K562 (cell line): Measurements from ENCODE around the gene RAB3IP. TPM values are rescaled to one million over a fixed set of nuclear protein-coding genes. Genes with fewer than 3 reads are reported as not detected.

Experiments
- ATAC-seq: fragments of 200-7000 bp; cut with Tn5 transposase; 3 replicates; pipeline ENCODE4 v1.9.1; 2020; ENCODE audit warnings: moderate library complexity
- BruUV-seq: library from RNA; stranded (reverse); fragments of 400-500 nt; replicated peaks from 2 replicates; lab custom pipeline; 2021; lab: Mats Ljungman, UMichigan
- CTCF ChIA-PET: fragments of 300-600 bp; formaldehyde crosslinking; extraction: SDS; loops from one replicate; lab custom pipeline; 2021; ENCODE audit warnings: low intra/inter-chr PET ratio; lab: Yijun Ruan, JAX
- POLR2A ChIA-PET: fragments of 300-600, 350-650 bp; sonication (Branson Sonifier 250); formaldehyde crosslinking; extraction: SDS; loops from one replicate; lab custom pipeline; 2021; ENCODE audit warnings: antibody characterized with exemption, inconsistent platforms; lab: Yijun Ruan, JAX
- DNase-seq, 4 experiments: peaks; one replicate each; pipeline versions ENCODE4 v3.0.0 to v3.0.0-alpha.2; 2011 to 2018; ENCODE audit warnings: low spot score in 3 of 4, mixed read lengths in 3 of 4; ENCODE audit errors: extremely low read depth in 1 of 4
- FAIRE-seq: peaks from 2 replicates; lab custom pipeline; 2011; peaks lifted over from hg19 to GRCh38; lab: Jason Lieb, UNC
- H2AFZ ChIP-seq: 2 replicates; pipeline ENCODE4 v1.6.0; 2011; ENCODE audit warnings: low read depth, low read length, control low read depth, inconsistent platforms
- H3K27ac ChIP-seq: fragments of 200-600 bp; 3 replicates; pipeline ENCODE4 v1.8.0; 2011; ENCODE audit warnings: low read depth, mild to moderate bottlenecking, control low read depth, inconsistent platforms, low read length, moderate library complexity, mixed read lengths; ENCODE audit errors: extremely low read depth
- H3K27me3 ChIP-seq, 2 experiments: fragments of 300-600 bp in 1 of 2; 2 replicates in 1 of 2; 3 replicates in 1 of 2; pipeline versions ENCODE4 v1.6.0 to v1.8.0; 2011; ENCODE audit warnings: inconsistent platforms in 2 of 2, low read length in 2 of 2, mild to moderate bottlenecking in 1 of 2, mixed read lengths in 1 of 2, moderate library complexity in 1 of 2; ENCODE audit not compliant: control insufficient read depth in 2 of 2, insufficient read depth in 2 of 2
- H3K36me3 ChIP-seq: fragments of 300-600 bp; 3 replicates; pipeline ENCODE4 v1.8.0; 2011; ENCODE audit warnings: mild to moderate bottlenecking, low read length, inconsistent platforms; ENCODE audit not compliant: control insufficient read depth, insufficient read depth
- H3K4me1 ChIP-seq, 2 experiments: fragments of 200-600 bp in 1 of 2; replicated peaks in 1 of 2; 2 replicates in 1 of 2; 3 replicates in 1 of 2; pipeline versions ENCODE4 v1.5.1 to v1.8.0; 2011; ENCODE audit warnings: inconsistent platforms in 2 of 2, low read length in 2 of 2, mild to moderate bottlenecking in 1 of 2, mixed read lengths in 1 of 2, moderate library complexity in 1 of 2; ENCODE audit not compliant: control insufficient read depth in 2 of 2, insufficient read depth in 2 of 2
- H3K4me2 ChIP-seq: 2 replicates; pipeline ENCODE4 v1.6.1; 2011; ENCODE audit warnings: low read length, control low read depth, inconsistent platforms, mixed read lengths; ENCODE audit not compliant: insufficient read depth
- H3K4me3 ChIP-seq: fragments of 200-600 bp; sonication (generic), shearing (Covaris generic); 2 replicates; pipeline ENCODE4 v1.5.1; 2016; ENCODE audit warnings: control low read depth, inconsistent platforms
- H3K79me2 ChIP-seq: fragments of 200-600 bp; 3 replicates; pipeline ENCODE4 v1.8.0; 2011; ENCODE audit warnings: low read length, inconsistent platforms; ENCODE audit not compliant: control insufficient read depth, insufficient read depth
- H3K9ac ChIP-seq, 2 experiments: 2 replicates each; pipeline versions ENCODE4 v1.6.0 to v1.6.1; 2011; ENCODE audit warnings: low read depth in 2 of 2, low read length in 2 of 2, control low read depth in 1 of 2, inconsistent platforms in 1 of 2, mild to moderate bottlenecking in 1 of 2, mixed read lengths in 1 of 2; ENCODE audit not compliant: insufficient read depth in 1 of 2
- H3K9me1 ChIP-seq: one replicate; pipeline ENCODE4 v1.6.0; 2011; ENCODE audit warnings: inconsistent platforms, mild to moderate bottlenecking, low read length, moderate library complexity; ENCODE audit not compliant: control insufficient read depth, insufficient read depth
- H3K9me3 ChIP-seq: replicated peaks from 2 replicates; pipeline ENCODE4 v1.5.1; 2011; ENCODE audit warnings: low read depth, low read length, inconsistent platforms; ENCODE audit not compliant: control insufficient read depth, insufficient read depth
- H4K20me1 ChIP-seq: replicated peaks from 2 replicates; pipeline ENCODE4 v1.6.1; 2011; ENCODE audit warnings: low read length, inconsistent platforms, mixed read lengths; ENCODE audit not compliant: control insufficient read depth, insufficient read depth
- ADNP ChIP-seq: fragments of 200-800 bp; sonication (Bioruptor generic); IDR thresholded peaks from 2 replicates; pipeline ENCODE4 v1.6.1; 2016; ENCODE audit warnings: missing genetic modification characterization, missing compliant biosample characterization
- BRF1 ChIP-seq: IDR thresholded peaks from 3 replicates; pipeline ENCODE4 v1.6.1; 2011; ENCODE audit warnings: borderline replicate concordance, mild to moderate bottlenecking; ENCODE audit not compliant: insufficient read length; ENCODE audit errors: extremely low read depth
- CBX8 ChIP-seq: fragments of 200-600 bp; sonication (generic); IDR thresholded peaks from 2 replicates; pipeline ENCODE4 v1.6.1; 2012; ENCODE audit warnings: borderline replicate concordance, mixed run types, low read depth, mild to moderate bottlenecking, moderate library complexity, mixed read lengths, low read length, control low read depth, inconsistent platforms; ENCODE audit not compliant: poor library complexity, severe bottlenecking; ENCODE audit errors: extremely low read depth
- CEBPB ChIP-seq: fragments of 450-650 bp; IDR thresholded peaks from 2 replicates; pipeline ENCODE4 v1.6.1; 2016; ENCODE audit warnings: missing genetic modification characterization, missing compliant biosample characterization
- CHD2 ChIP-seq: IDR thresholded peaks from 2 replicates; pipeline ENCODE4 v1.6.1; 2011; ENCODE audit warnings: low read depth, low read length
- E2F5 ChIP-seq: sonication (generic); formaldehyde crosslinking; IDR thresholded peaks from 2 replicates; pipeline ENCODE4 v1.8.0; 2022; ENCODE audit warnings: mild to moderate bottlenecking, missing genetic modification reagents
- ETS2 ChIP-seq: IDR thresholded peaks from 2 replicates; pipeline ENCODE4 v1.6.1; 2016; ENCODE audit warnings: borderline replicate concordance, missing genetic modification characterization, mild to moderate bottlenecking, moderate library complexity, missing compliant biosample characterization; ENCODE audit not compliant: poor library complexity, severe bottlenecking
- HOMEZ ChIP-seq: fragments of 250-450 bp; sonication (Bioruptor Pico); IDR thresholded peaks from 2 replicates; pipeline ENCODE4 v1.4.0; 2020; ENCODE audit warnings: mild to moderate bottlenecking, moderate library complexity
- KDM2B ChIP-seq: fragments of 250-450 bp; sonication (Bioruptor Pico); IDR thresholded peaks from 2 replicates; pipeline ENCODE4 v1.8.0; 2021; ENCODE audit warnings: mild to moderate bottlenecking, moderate library complexity
- MCM7 ChIP-seq, 2 experiments: fragments of 450-650 bp; IDR thresholded peaks; 2 replicates each; pipeline ENCODE4 v1.6.1; 2016 to 2018
- SAFB ChIP-seq: fragments of 200-400 bp; formaldehyde crosslinking; IDR thresholded peaks from 2 replicates; pipeline ENCODE4 v1.6.1; 2017; ENCODE audit warnings: low read depth, low read length, borderline replicate concordance
- SIN3B ChIP-seq: fragments of 450-650 bp; IDR thresholded peaks from 2 replicates; pipeline ENCODE4 v1.6.1; 2017; ENCODE audit warnings: low read depth, mild to moderate bottlenecking, moderate library complexity
- ZNF143 ChIP-seq: sonication (generic); formaldehyde crosslinking; IDR thresholded peaks from 2 replicates; pipeline ENCODE4 v1.9.0; 2022; ENCODE audit warnings: mild to moderate bottlenecking, missing genetic modification reagents
- ZNF197 ChIP-seq: fragments of 200-800 bp; sonication (Bioruptor generic); IDR thresholded peaks from 2 replicates; pipeline ENCODE4 v1.6.1; 2016; ENCODE audit warnings: low read depth, missing genetic modification characterization, missing compliant biosample characterization
- ZNF274 ChIP-seq: IDR thresholded peaks from 2 replicates; pipeline ENCODE4 v1.6.1; 2011; ENCODE audit warnings: low read depth, mild to moderate bottlenecking, low read length, moderate library complexity, borderline replicate concordance
- WGBS: fragments of 100-300 bp; shearing (Covaris generic); methylation state at CpG from one replicate; pipeline ENCODE4 v1.1.6; 2016; ENCODE audit warnings: low coverage, mixed read lengths; ENCODE audit not compliant: insufficient coverage; ENCODE audit errors: missing lambda C conversion rate; 5-methylcytosine and 5-hydroxymethylcytosine counted together
- in situ Hi-C: fragments of 300-500 bp; cut with MboI; formaldehyde crosslinking; loops from 4 replicates; pipeline ENCODE4 v1.15.0; 2018; ENCODE audit warnings: inconsistent platforms, mixed read lengths
- intact Hi-C: fragments of 100-400 bp; cut with micrococcal nuclease; formaldehyde crosslinking; loops from 2 replicates; pipeline ENCODE4 v1.14.2; 2022
- polyA plus RNA-seq, 8 experiments: library from polyadenylated mRNA; depleted of rRNA in 4 of 8; stranded (reverse) in 5 of 8; unstranded in 3 of 8; fragments of >200 nt; fragmentation: Nextera tagmentation in 2 of 8; fragmentation: Illumina TruSeq in 1 of 8; extraction: Ambion mirVana in 2 of 8; extraction: Trizol in 1 of 8; gene quantifications; 2 replicates each; pipeline versions ENCODE4 v1.2.1 to v1.2.3, GENCODE V29; 2011 to 2014; ENCODE audit warnings: inconsistent platforms in 1 of 8, missing spikeins in 1 of 8
- total RNA-seq, 7 experiments: library from RNA; depleted of rRNA in 6 of 7; stranded (reverse); fragments of >200 nt in 6 of 7; fragmentation: Illumina TruSeq in 2 of 7; extraction: Trizol in 2 of 7; gene quantifications; 2 replicates each; pipeline versions ENCODE4 v1.2.1 to v1.2.3, GENCODE V29; 2011 to 2021; ENCODE audit warnings: low replicate concordance in 1 of 7
- TF ChIP-seq, protein P1 (sequence below): fragments of 250-450 bp; sonication (Bioruptor Pico); IDR thresholded peaks from 2 replicates; pipeline ENCODE4 v1.5.1; 2021; ENCODE audit warnings: mild to moderate bottlenecking

The RAB3IP gene
- total and polyA plus RNA-seq, 9 of the 15 experiments (the other 6 are each of a cell fraction or from before 2014, with no cell fraction given): 5.6 to 25.5 (median 11.3) TPM

DNA sequence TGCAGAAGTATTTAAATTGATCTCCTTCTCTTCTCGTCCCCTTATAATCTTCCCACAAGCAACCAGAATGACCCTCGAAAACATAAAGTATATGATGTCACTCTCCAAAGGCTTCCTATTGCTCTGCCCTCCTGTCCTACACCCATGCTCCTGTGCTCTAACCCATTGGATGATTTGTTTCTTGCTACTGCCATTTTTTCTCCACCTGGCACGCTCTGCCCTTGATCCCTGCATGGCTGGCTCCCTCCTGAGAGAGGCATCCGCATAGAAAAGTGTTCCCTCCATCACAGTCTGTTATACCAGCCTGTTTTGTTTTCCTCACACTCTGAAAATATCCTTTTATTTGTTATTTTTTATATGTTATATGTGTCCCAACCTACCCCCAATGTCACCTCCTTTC is 106.2 kb downstream of the RAB3IP start:
- ATAC-seq: no peak
- ChIA-PET CTCF (no interaction called here), POLR2A (interaction anchor here (1.0 kb wide), 1 partner anchor 25 kb away, joined by 3 read pairs; no protein-coding TSS in a partner anchor)
- no peak for DNase-seq
- no peaks in the 10 kb centered on the region for H3K9me1 ChIP-seq
- H3K27me3 ChIP-seq: no peaks in the 10 kb centered on the region; a peak in 1 of 5 replicates
- no peaks in the 10 kb centered on the region for H3K36me3 ChIP-seq
- H3K27ac ChIP-seq: no peak overlapping the region
- FAIRE-seq: no peak
- no peak overlapping the region for H3K4me3 ChIP-seq
- H3K9ac ChIP-seq: no peak overlapping the region
- 0% methylated on average over 4 of the region's 4 CpGs for WGBS
- no peaks in the 10 kb centered on the region for H3K79me2 ChIP-seq
- BruUV-seq: no TSS peak
- intact Hi-C loops (no loop called here), in situ Hi-C loops (no loop called here)
- no peak for TF ChIP-seq ADNP (tag)
- TF ChIP-seq MCM7 (IDR thresholded peaks at IDR 0.05): no peak
- no peak for TF ChIP-seq CEBPB (tag)
- TF ChIP-seq HOMEZ (CRISPR knock-in tag): no peak
- no peak for TF ChIP-seq ZNF274
- no peak for TF ChIP-seq KDM2B (CRISPR knock-in tag)
- TF ChIP-seq, protein P1, sequence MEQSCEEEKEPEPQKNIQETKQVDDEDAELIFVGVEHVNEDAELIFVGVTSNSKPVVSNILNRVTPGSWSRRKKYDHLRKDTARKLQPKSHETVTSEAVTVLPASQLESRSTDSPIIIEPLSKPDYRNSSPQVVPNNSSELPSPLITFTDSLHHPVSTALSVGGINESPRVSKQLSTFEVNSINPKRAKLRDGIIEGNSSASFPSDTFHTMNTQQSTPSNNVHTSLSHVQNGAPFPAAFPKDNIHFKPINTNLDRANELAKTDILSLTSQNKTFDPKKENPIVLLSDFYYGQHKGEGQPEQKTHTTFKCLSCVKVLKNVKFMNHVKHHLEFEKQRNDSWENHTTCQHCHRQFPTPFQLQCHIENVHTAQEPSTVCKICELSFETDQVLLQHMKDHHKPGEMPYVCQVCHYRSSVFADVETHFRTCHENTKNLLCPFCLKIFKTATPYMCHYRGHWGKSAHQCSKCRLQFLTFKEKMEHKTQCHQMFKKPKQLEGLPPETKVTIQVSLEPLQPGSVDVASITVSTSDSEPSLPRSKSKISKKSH (CRISPR knock-in tag): no peak
- no peak for TF ChIP-seq ZNF197
- TF ChIP-seq BRF1: no peak
- no peak for TF ChIP-seq ZNF143 (CRISPR knock-in tag)
- no peak for TF ChIP-seq SIN3B
- TF ChIP-seq ETS2 (tag): no peak
- TF ChIP-seq CHD2: no peak
- no peak for TF ChIP-seq CBX8
- no peak for TF ChIP-seq SAFB
- no peak for TF ChIP-seq E2F5 (CRISPR knock-in tag)
- H4K20me1 ChIP-seq: no peaks in the 10 kb centered on the region
- no peaks in the 10 kb centered on the region for H3K9me3 ChIP-seq
- H2AFZ ChIP-seq: no peak overlapping the region
- H3K4me1 ChIP-seq: no peaks in the 10 kb centered on the region
- no peak overlapping the region for H3K4me2 ChIP-seq
